Aorta (tissue), 5 donors: ENCODE data around the gene PARD6G. TPM values are rescaled to one million over a fixed set of nuclear protein-coding genes. Genes with fewer than 3 reads are reported as not detected.

Experiments used
- ATAC-seq: fragments of 200-7000 bp; cut with Tn5 transposase; one replicate; pipeline ENCODE4 v1.9.1; 2022; ENCODE audit warnings: moderate library complexity; ENCODE audit not compliant: low FRiP score
- DNase-seq, 2 donors: peaks; one replicate each; pipeline ENCODE4 v3.0.0-alpha.2; 2020
- H3K27ac ChIP-seq, 2 donors: one replicate each; pipeline ENCODE4 v1.5.1; 2013; ENCODE audit warnings: low read length in 2 of 2, mild to moderate bottlenecking in 2 of 2, moderate library complexity in 2 of 2, control low read depth in 1 of 2, inconsistent platforms in 1 of 2, low read depth in 1 of 2
- H3K27me3 ChIP-seq, 2 donors: one replicate each; pipeline ENCODE4 v1.6.1; 2013; ENCODE audit warnings: control low read depth in 1 of 2, low read length in 1 of 2, mild to moderate bottlenecking in 1 of 2, moderate library complexity in 1 of 2; ENCODE audit not compliant: insufficient read depth in 2 of 2, control insufficient read depth in 1 of 2
- H3K36me3 ChIP-seq, 2 donors: one replicate each; pipeline ENCODE4 v1.6.1; 2013; ENCODE audit warnings: control low read depth in 1 of 2, low read length in 1 of 2, mild to moderate bottlenecking in 1 of 2; ENCODE audit not compliant: insufficient read depth in 2 of 2, control insufficient read depth in 1 of 2
- H3K4me1 ChIP-seq, 2 donors: one replicate each; pipeline ENCODE4 v1.6.1; 2013; ENCODE audit warnings: low read length in 2 of 2, control low read depth in 1 of 2, mild to moderate bottlenecking in 1 of 2, moderate library complexity in 1 of 2; ENCODE audit not compliant: insufficient read depth in 2 of 2, control insufficient read depth in 1 of 2
- H3K4me3 ChIP-seq, 2 donors: one replicate each; pipeline ENCODE4 v1.5.1; 2013; ENCODE audit warnings: low read length in 2 of 2, control low read depth in 1 of 2, mild to moderate bottlenecking in 1 of 2
- H3K9me3 ChIP-seq: one replicate; pipeline ENCODE4 v1.6.1; 2013; ENCODE audit warnings: mild to moderate bottlenecking, low read length; ENCODE audit not compliant: control insufficient read depth
- WGBS, 2 donors: extraction: QIAGEN DNeasy Blood & Tissue Kit; methylation state at CpG; one replicate each; pipeline ENCODE4 v1.1.7; 2013; 5-methylcytosine and 5-hydroxymethylcytosine counted together
- intact Hi-C, 2 donors: fragments of 100-400 bp; cut with DNase I; formaldehyde crosslinking; loops; one replicate each; pipeline versions ENCODE4 v1.14.2 to v1.15.0; 2022
- polyA plus RNA-seq, 2 donors: library from polyadenylated mRNA; stranded (reverse); fragments of 200-250 nt; gene quantifications; one replicate each; pipeline ENCODE4 v1.2.3, GENCODE V29; 2013
- total RNA-seq, 2 donors: library from RNA; stranded (reverse); fragmentation: NEBNext Ultra II Directional; extraction: Animal tissue kit (Norgen Biotek cat#: 25700); gene quantifications; one replicate each; pipeline ENCODE4 v1.2.1, GENCODE V29; 2021
- donor health status: healthy with polysubstance abuse.
- donor health status: Bipolar disorder and iron deficiency.
- donor health status: DM: no; HTN: no; CAD: no.
- donor health status: DM: no; HTN: no; CAD: no.
- donor health status: DM: yes; HTN: yes; CAD: no.

PARD6G gene
- total and polyA plus RNA-seq, 4 donors: 0.38 to 4.1 (median 2.8) TPM

GRCh38 chr18:80126797-80127196 is 120.5 kb downstream of the PARD6G start:
- Histone ChIP-seq H3K4me1 (no peaks in the 10 kb centered on the region), H3K27me3 (no peaks in the 10 kb centered on the region), H3K27ac (no peak overlapping the region), H3K9me3 (peaks cover 2% of the 10 kb centered on the region), H3K4me3 (no peak overlapping the region), H3K36me3 (peaks cover 0 to 2% of the 10 kb centered on the region in 2 donors)
- DNase-seq (no peak), ATAC-seq (no peak)
- WGBS, 2 donors: 94 to 96% methylated on average over 9 of the region's 9 CpGs
- intact Hi-C loops: no loop called here

DNA sequence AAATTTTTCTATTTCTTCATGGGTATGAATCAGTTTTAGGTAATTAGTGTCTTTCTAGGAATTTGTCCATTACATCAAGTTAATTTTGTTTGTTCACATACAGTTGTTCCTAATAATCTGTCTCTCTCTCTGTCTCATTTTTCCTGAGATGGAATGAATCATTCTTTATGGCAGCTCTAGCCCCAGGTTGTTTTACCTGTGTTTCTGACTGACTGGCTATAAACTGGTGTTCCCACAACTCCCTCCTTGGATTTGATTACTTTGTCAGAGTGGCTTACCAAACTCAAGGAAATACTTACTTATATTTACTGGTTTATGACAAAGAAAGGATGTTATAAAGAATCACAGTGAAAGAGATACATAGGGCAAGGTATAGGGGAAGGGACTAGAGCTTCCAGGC is 123.2 kb downstream of the PARD6G start:
- Histone ChIP-seq H3K27ac (no peak overlapping the region), H3K4me3 (no peak overlapping the region), H3K4me1 (no peaks in the 10 kb centered on the region), H3K27me3 (no peaks in the 10 kb centered on the region), H3K36me3 (no peaks in the 10 kb centered on the region), H3K9me3 (no peaks in the 10 kb centered on the region)
- ATAC-seq (no peak), DNase-seq (no peak)
- intact Hi-C loops: no loop called here

GRCh38 chr18:80120932-80121331 is 126.4 kb downstream of the PARD6G start:
- Histone ChIP-seq H3K9me3 (no peaks in the 10 kb centered on the region), H3K4me3 (no peak overlapping the region), H3K27me3 (no peaks in the 10 kb centered on the region), H3K27ac (no peak overlapping the region), H3K4me1 (peaks cover 0 to 2% of the 10 kb centered on the region in 2 donors), H3K36me3 (no peaks in the 10 kb centered on the region)
- 0 to 91% methylated on average over 1 of the region's 1 CpG for WGBS, 2 donors
- DNase-seq (no peak), ATAC-seq (no peak)
- intact Hi-C loops: no loop called here

DNA sequence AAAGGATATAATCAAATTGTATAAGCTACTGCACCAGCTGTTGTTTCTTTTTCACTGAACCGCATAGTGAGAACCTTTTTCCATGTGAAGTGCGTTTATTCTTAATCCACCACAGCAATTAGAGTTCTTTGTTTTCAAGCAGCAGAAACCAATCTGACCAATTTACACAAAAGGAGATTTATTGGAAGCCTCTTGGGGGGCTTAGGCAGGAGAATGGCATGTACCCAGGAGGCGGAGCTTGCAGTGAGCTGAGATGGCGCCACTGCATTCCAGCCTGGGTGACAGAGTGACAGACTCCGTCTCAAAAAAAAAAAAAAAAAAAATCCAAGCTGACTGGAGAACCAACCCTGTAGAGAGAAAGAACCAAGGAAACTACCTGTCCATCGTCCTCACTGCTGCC is 128.2 kb downstream of the PARD6G start:
- no peaks in the 10 kb centered on the region for H3K9me3 ChIP-seq
- H3K27me3 ChIP-seq: no peaks in the 10 kb centered on the region
- no peak for ATAC-seq
- intact Hi-C loops: no loop called here
- no peak overlapping the region for H3K4me3 ChIP-seq
- WGBS, 2 donors: 80% methylated on average over 6 of the region's 6 CpGs
- H3K4me1 ChIP-seq: peaks cover 0 to 3% of the 10 kb centered on the region in 2 donors
- no peaks in the 10 kb centered on the region for H3K36me3 ChIP-seq
- H3K27ac ChIP-seq: no peak overlapping the region
- no peak for DNase-seq

- H3K27ac ChIP-seq: no peak overlapping the region
- WGBS, 2 donors: 88 to 92% methylated on average over 4 of the region's 4 CpGs
- no peak for ATAC-seq
- no peak overlapping the region for H3K4me3 ChIP-seq
- H3K4me1 ChIP-seq: peaks cover 0 to 3% of the 10 kb centered on the region in 2 donors
- H3K27me3 ChIP-seq: no peaks in the 10 kb centered on the region
- H3K36me3 ChIP-seq: no peaks in the 10 kb centered on the region
- no peaks in the 10 kb centered on the region for H3K9me3 ChIP-seq
- intact Hi-C loops: no loop called here
- no peak for DNase-seq
These were observed 132.3 kb downstream of the PARD6G start for GRCh38 chr18:80115035-80115434.

DNA sequence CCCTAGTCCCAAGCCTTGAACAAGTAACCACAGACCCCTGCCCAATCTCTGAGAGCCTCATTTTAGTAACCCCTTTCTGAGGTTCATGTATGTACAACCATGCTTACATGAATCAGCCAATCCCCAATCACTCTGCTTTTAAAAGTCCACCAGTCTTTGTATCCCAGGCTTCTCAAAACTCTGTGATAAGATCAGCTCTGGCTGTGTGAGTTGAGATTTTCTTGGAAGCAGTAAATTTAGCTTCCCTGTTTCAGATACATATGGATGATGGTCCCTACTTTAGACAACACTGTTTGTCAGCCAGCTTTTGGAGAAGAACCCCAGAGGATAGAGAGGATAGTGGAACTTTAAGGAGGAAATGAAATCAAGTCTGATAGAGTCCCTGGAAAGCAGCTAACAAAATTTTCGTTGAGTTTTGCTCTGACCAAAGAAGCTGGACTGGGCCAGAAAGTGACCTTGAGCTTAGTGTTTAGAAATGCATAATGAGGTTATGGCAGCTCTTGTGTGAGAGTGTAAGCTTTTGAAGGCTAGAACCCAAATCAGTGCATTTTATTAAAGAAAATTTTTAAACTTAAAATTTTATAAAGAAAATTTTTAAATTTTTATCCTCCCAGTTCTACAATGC is 134.6 kb downstream of the PARD6G start:
- 6 to 11% methylated on average over 1 of the region's 1 CpG for WGBS, 2 donors
- Histone ChIP-seq H3K9me3 (no peaks in the 10 kb centered on the region), H3K36me3 (no peaks in the 10 kb centered on the region), H3K4me1 (peaks cover 0 to 3% of the 10 kb centered on the region in 2 donors), H3K27me3 (no peaks in the 10 kb centered on the region), H3K27ac (no peak overlapping the region), H3K4me3 (no peak overlapping the region)
- no peak for DNase-seq
- ATAC-seq: no peak
- intact Hi-C loops: no loop called here

DNA sequence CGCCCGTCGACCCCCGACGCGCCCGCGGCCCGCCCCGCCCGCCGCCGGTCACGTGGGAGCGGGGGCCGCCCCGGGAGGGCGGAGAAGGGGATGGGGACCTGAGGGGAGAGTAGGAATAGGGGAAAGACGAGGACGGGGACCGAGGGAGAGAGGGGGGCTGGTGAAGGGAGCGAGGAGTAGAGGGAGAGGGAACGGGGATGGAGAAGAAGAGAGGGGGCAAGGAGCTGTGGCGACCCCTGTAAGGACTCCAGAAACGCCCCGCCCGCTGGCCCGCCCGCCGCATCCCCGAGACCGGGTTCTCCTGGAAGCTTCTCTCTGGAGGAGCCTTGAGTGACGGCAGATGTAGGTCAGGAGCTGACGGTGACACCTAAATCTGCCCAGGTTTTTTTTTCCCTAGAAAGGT is 137.6 kb downstream of the PARD6G start:
- intact Hi-C loops: loop anchor here (5.0 to 10.0 kb wide), 3 partner anchors 122 to 435 kb away; partner anchors contain the start of genes TXNL4A (in 2 of the 2) and CTDP1 (in 1 of the 2)
- WGBS, 2 donors: 0 to 1% methylated on average over 33 to 34 of the region's 34 CpGs
- Histone ChIP-seq H3K9me3 (no peaks in the 10 kb centered on the region), H3K36me3 (no peaks in the 10 kb centered on the region), H3K4me3 (peak overlapping the region; percentile 97 to 99), H3K27me3 (no peaks in the 10 kb centered on the region), H3K27ac (peak overlapping the region; percentile 96 to 98), H3K4me1 (no peaks in the 10 kb centered on the region)
- ATAC-seq: peak; percentile 12
- DNase-seq: peak; percentile 62 to 82

DNA sequence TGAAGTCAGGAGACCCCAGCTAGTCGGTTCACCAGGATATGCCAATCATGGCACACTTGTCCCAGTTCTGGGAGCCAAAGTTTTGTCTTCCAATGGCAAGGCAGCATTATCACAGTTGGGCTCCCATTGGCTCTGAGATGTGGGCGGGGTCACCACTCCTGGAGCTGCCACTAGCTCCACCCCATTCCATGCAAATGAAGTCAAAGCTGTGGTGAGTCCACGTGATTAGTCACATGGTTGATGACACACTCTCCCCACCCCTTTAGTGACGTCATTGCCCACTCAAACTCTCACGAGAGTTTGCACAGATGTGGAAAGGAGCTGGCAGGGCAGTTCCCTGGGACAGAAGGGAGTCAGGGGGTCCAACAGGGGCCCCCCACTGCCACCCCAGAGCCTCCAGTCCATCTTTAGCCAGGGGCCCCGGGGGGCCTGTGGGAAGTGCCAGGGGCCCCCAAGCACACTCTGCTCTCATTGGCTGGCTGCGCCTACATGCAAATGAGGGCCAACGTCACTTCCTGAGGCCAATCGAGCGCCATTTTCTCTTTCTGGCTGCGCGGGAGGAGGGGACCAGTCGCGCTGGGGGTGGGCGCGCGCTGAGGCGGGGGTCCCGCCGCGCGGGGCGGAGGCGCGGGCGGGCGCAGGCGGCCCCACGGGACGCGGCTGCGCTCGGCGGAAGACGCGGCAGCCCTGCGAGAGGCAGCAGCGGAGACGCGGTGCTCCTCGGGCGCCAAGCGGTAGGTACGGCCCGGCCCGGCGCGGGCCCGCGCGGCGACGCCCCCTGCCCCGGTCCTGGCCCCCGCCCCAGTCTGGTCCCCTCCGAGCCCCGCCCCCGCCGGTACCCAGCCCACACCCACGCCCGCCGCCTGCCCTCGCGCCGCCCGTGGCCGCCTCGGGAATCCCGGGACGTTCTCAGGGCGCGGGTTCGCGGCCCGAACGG is 138.3 kb downstream of the PARD6G start, which contains the start of gene ADNP2:
TSS of gene ADNP2 (plus strand) at position 524 of the 937 bp plus-strand sequence. CDS start 8,281 bp downstream, outside the sequence.
- DNase-seq: peak; percentile 88 to 90
- no peaks in the 10 kb centered on the region for H3K9me3 ChIP-seq
- no peaks in the 10 kb centered on the region for H3K4me1 ChIP-seq
- intact Hi-C loops: loop anchor here (1.0 to 10.0 kb wide), 4 partner anchors 75 to 434 kb away; partner anchors contain the start of genes TXNL4A (in 2 of the 2), CTDP1 (in 1 of the 2) and RBFA (in 1 of the 2)
- ATAC-seq: peak; percentile 87
- H3K4me3 ChIP-seq: peak within 1 kb of the TSS; percentile 97 to 99
- peak within 1 kb of the TSS; percentile 96 to 98 for H3K27ac ChIP-seq
- H3K27me3 ChIP-seq: no peaks in the 10 kb centered on the region
- 2% methylated on average over 37 to 76 of the region's 76 CpGs for WGBS, 2 donors
- H3K36me3 ChIP-seq: no peaks in the 10 kb centered on the region
